K562 (cell line): Measurements from ENCODE around the gene ZNF558. TPM values are rescaled to one million over a fixed set of nuclear protein-coding genes. Genes with fewer than 3 reads are reported as not detected.
"Not testable (repeated sequence)": the region's sequence is repeated elsewhere in the genome, so short reads cannot be mapped to it uniquely, and the experiment has no call there.

Experiments used
- ATAC-seq: fragments of 200-7000 bp; cut with Tn5 transposase; 3 replicates; pipeline ENCODE4 v1.9.1; 2020; ENCODE audit warnings: moderate library complexity
- BruUV-seq: library from RNA; stranded (reverse); fragments of 400-500 nt; replicated peaks from 2 replicates; lab custom pipeline; 2021; lab: Mats Ljungman, UMichigan
- CTCF ChIA-PET: fragments of 300-600 bp; formaldehyde crosslinking; extraction: SDS; loops from one replicate; lab custom pipeline; 2021; ENCODE audit warnings: low intra/inter-chr PET ratio; lab: Yijun Ruan, JAX
- POLR2A ChIA-PET: fragments of 300-600, 350-650 bp; sonication (Branson Sonifier 250); formaldehyde crosslinking; extraction: SDS; loops from one replicate; lab custom pipeline; 2021; ENCODE audit warnings: antibody characterized with exemption, inconsistent platforms; lab: Yijun Ruan, JAX
- DNase-seq, 4 experiments: peaks; one replicate each; pipeline versions ENCODE4 v3.0.0 to v3.0.0-alpha.2; 2011 to 2018; ENCODE audit warnings: low spot score in 3 of 4, mixed read lengths in 3 of 4; ENCODE audit errors: extremely low read depth in 1 of 4
- FAIRE-seq: peaks from 2 replicates; lab custom pipeline; 2011; peaks lifted over from hg19 to GRCh38; lab: Jason Lieb, UNC
- H2AFZ ChIP-seq: 2 replicates; pipeline ENCODE4 v1.6.0; 2011; ENCODE audit warnings: low read depth, low read length, control low read depth, inconsistent platforms
- H3K27ac ChIP-seq: fragments of 200-600 bp; 3 replicates; pipeline ENCODE4 v1.8.0; 2011; ENCODE audit warnings: low read depth, mild to moderate bottlenecking, control low read depth, inconsistent platforms, low read length, moderate library complexity, mixed read lengths; ENCODE audit errors: extremely low read depth
- H3K27me3 ChIP-seq, 2 experiments: fragments of 300-600 bp in 1 of 2; 2 replicates in 1 of 2; 3 replicates in 1 of 2; pipeline versions ENCODE4 v1.6.0 to v1.8.0; 2011; ENCODE audit warnings: inconsistent platforms in 2 of 2, low read length in 2 of 2, mild to moderate bottlenecking in 1 of 2, mixed read lengths in 1 of 2, moderate library complexity in 1 of 2; ENCODE audit not compliant: control insufficient read depth in 2 of 2, insufficient read depth in 2 of 2
- H3K36me3 ChIP-seq: fragments of 300-600 bp; 3 replicates; pipeline ENCODE4 v1.8.0; 2011; ENCODE audit warnings: mild to moderate bottlenecking, low read length, inconsistent platforms; ENCODE audit not compliant: control insufficient read depth, insufficient read depth
- H3K4me1 ChIP-seq, 2 experiments: fragments of 200-600 bp in 1 of 2; replicated peaks in 1 of 2; 2 replicates in 1 of 2; 3 replicates in 1 of 2; pipeline versions ENCODE4 v1.5.1 to v1.8.0; 2011; ENCODE audit warnings: inconsistent platforms in 2 of 2, low read length in 2 of 2, mild to moderate bottlenecking in 1 of 2, mixed read lengths in 1 of 2, moderate library complexity in 1 of 2; ENCODE audit not compliant: control insufficient read depth in 2 of 2, insufficient read depth in 2 of 2
- H3K4me2 ChIP-seq: 2 replicates; pipeline ENCODE4 v1.6.1; 2011; ENCODE audit warnings: low read length, control low read depth, inconsistent platforms, mixed read lengths; ENCODE audit not compliant: insufficient read depth
- H3K4me3 ChIP-seq: fragments of 200-600 bp; sonication (generic), shearing (Covaris generic); 2 replicates; pipeline ENCODE4 v1.5.1; 2016; ENCODE audit warnings: control low read depth, inconsistent platforms
- H3K79me2 ChIP-seq: fragments of 200-600 bp; 3 replicates; pipeline ENCODE4 v1.8.0; 2011; ENCODE audit warnings: low read length, inconsistent platforms; ENCODE audit not compliant: control insufficient read depth, insufficient read depth
- H3K9ac ChIP-seq, 2 experiments: 2 replicates each; pipeline versions ENCODE4 v1.6.0 to v1.6.1; 2011; ENCODE audit warnings: low read depth in 2 of 2, low read length in 2 of 2, control low read depth in 1 of 2, inconsistent platforms in 1 of 2, mild to moderate bottlenecking in 1 of 2, mixed read lengths in 1 of 2; ENCODE audit not compliant: insufficient read depth in 1 of 2
- H3K9me1 ChIP-seq: one replicate; pipeline ENCODE4 v1.6.0; 2011; ENCODE audit warnings: inconsistent platforms, mild to moderate bottlenecking, low read length, moderate library complexity; ENCODE audit not compliant: control insufficient read depth, insufficient read depth
- H3K9me3 ChIP-seq: replicated peaks from 2 replicates; pipeline ENCODE4 v1.5.1; 2011; ENCODE audit warnings: low read depth, low read length, inconsistent platforms; ENCODE audit not compliant: control insufficient read depth, insufficient read depth
- H4K20me1 ChIP-seq: replicated peaks from 2 replicates; pipeline ENCODE4 v1.6.1; 2011; ENCODE audit warnings: low read length, inconsistent platforms, mixed read lengths; ENCODE audit not compliant: control insufficient read depth, insufficient read depth
- WGBS: fragments of 100-300 bp; shearing (Covaris generic); methylation state at CpG from one replicate; pipeline ENCODE4 v1.1.6; 2016; ENCODE audit warnings: low coverage, mixed read lengths; ENCODE audit not compliant: insufficient coverage; ENCODE audit errors: missing lambda C conversion rate; 5-methylcytosine and 5-hydroxymethylcytosine counted together
- in situ Hi-C: fragments of 300-500 bp; cut with MboI; formaldehyde crosslinking; loops from 4 replicates; pipeline ENCODE4 v1.15.0; 2018; ENCODE audit warnings: inconsistent platforms, mixed read lengths
- intact Hi-C: fragments of 100-400 bp; cut with micrococcal nuclease; formaldehyde crosslinking; loops from 2 replicates; pipeline ENCODE4 v1.14.2; 2022
- polyA plus RNA-seq, 8 experiments: library from polyadenylated mRNA; depleted of rRNA in 4 of 8; stranded (reverse) in 5 of 8; unstranded in 3 of 8; fragments of >200 nt; fragmentation: Nextera tagmentation in 2 of 8; fragmentation: Illumina TruSeq in 1 of 8; extraction: Ambion mirVana in 2 of 8; extraction: Trizol in 1 of 8; gene quantifications; 2 replicates each; pipeline versions ENCODE4 v1.2.1 to v1.2.3, GENCODE V29; 2011 to 2014; ENCODE audit warnings: inconsistent platforms in 1 of 8, missing spikeins in 1 of 8
- small RNA-seq: library from RNA; depleted of rRNA; stranded (forward); fragments of <200 nt; gene quantifications from one replicate; pipeline ENCODE3, GENCODE V24; 2014
- total RNA-seq, 7 experiments: library from RNA; depleted of rRNA in 6 of 7; stranded (reverse); fragments of >200 nt in 6 of 7; fragmentation: Illumina TruSeq in 2 of 7; extraction: Trizol in 2 of 7; gene quantifications; 2 replicates each; pipeline versions ENCODE4 v1.2.1 to v1.2.3, GENCODE V29; 2011 to 2021; ENCODE audit warnings: low replicate concordance in 1 of 7

The ZNF558 gene
- total and polyA plus RNA-seq, 9 of the 15 experiments (the other 6 are each of a cell fraction or from before 2014, with no cell fraction given) = 5.4 to 47.6 (median 21.2) TPM

DNA sequence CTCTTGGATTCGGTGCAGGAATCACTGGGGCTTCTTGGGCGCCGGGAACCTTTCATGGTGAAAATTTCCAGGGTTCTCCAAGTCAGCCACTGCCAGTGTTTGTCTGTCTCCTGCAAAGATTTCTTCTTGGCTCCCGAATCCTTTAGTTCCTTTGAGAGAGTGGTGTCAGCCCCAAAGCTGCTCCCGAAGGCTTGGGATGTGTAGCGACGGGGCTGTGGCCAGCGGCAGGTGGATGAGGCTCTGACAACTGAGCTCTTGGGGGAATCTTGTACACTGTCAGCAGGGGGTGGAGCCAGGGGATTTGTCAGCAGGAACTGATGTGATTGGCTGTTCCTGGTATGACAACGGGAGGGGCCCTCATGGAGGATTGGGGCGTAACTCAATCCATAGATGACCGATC is 64.8 kb downstream of the ZNF558 start:
- H3K9me1 ChIP-seq, H3K9ac ChIP-seq, H3K4me3 ChIP-seq, H3K27me3 ChIP-seq, H3K27ac ChIP-seq, FAIRE-seq, ATAC-seq, intact Hi-C loops, POLR2A ChIA-PET, BruUV-seq, DNase-seq, H4K20me1 ChIP-seq, H3K79me2 ChIP-seq, H3K4me1 ChIP-seq, H3K9me3 ChIP-seq, H2AFZ ChIP-seq, H3K36me3 ChIP-seq, H3K4me2 ChIP-seq, CTCF ChIA-PET: not testable (repeated sequence)
- in situ Hi-C loops = loop anchor here (25.0 kb wide), 1 partner anchor 320 kb away; the partner anchor contains the start of gene OR1M1
- WGBS = under 1% methylated on average over 5 of the region's 11 CpGs

Small RNA genes lying within 50 kb of the gene (small RNA-seq; reads per million reads assigned to genes)
- not detected for gene AC012616.1

Other genes starting within 250 kb of the ZNF558 start
- gene ADAMTS10, start 221.6 kb downstream of the ZNF558 start, total RNA-seq (2014; rRNA removed) = 0.33 and 0.41 TPM in 2 replicates
- not detected in 2 replicates for gene ADAMTS10, start 221.6 kb downstream of the ZNF558 start, total RNA-seq (2014; rRNA removed; fragmentation: Illumina TruSeq; extraction: Trizol)
- gene ADAMTS10, start 221.6 kb downstream of the ZNF558 start, total RNA-seq (2015; rRNA removed; fragmentation: Illumina TruSeq; extraction: Trizol) = 0.30 and 0.33 TPM in 2 replicates
- 0.29 and 1.2 TPM in 2 replicates for gene ADAMTS10, start 221.6 kb downstream of the ZNF558 start, total RNA-seq (2021)
- gene ADAMTS10, start 221.6 kb downstream of the ZNF558 start, polyA plus RNA-seq (2011; rRNA removed) = 0.28 and 0.57 TPM in 2 replicates
- gene ADAMTS10, start 221.6 kb downstream of the ZNF558 start, polyA plus RNA-seq (2014; fragmentation: Illumina TruSeq; extraction: Trizol) = 0.30 TPM in 1 of 2 replicates, not detected in the other
- gene ADAMTS10, start 221.6 kb downstream of the ZNF558 start, polyA plus RNA-seq (2014; fragmentation: Nextera tagmentation; extraction: Ambion mirVana) = not detected
- gene ADAMTS10, start 221.6 kb downstream of the ZNF558 start, polyA plus RNA-seq (2014; rRNA removed) = 0.84 and 1.8 TPM in 2 replicates
- gene NFILZ, start 201.7 kb downstream of the ZNF558 start, total RNA-seq (2014; rRNA removed) = not detected in 2 replicates
- gene NFILZ, start 201.7 kb downstream of the ZNF558 start, total RNA-seq (2014; rRNA removed; fragmentation: Illumina TruSeq; extraction: Trizol) = not detected in 2 replicates
- not detected in 2 replicates for gene NFILZ, start 201.7 kb downstream of the ZNF558 start, total RNA-seq (2015; rRNA removed; fragmentation: Illumina TruSeq; extraction: Trizol)
- gene NFILZ, start 201.7 kb downstream of the ZNF558 start, total RNA-seq (2021) = not detected in 2 replicates
- gene NFILZ, start 201.7 kb downstream of the ZNF558 start, polyA plus RNA-seq (2011; rRNA removed) = not detected in 2 replicates
- not detected in 2 replicates for gene NFILZ, start 201.7 kb downstream of the ZNF558 start, polyA plus RNA-seq (2014; fragmentation: Illumina TruSeq; extraction: Trizol)
- gene NFILZ, start 201.7 kb downstream of the ZNF558 start, polyA plus RNA-seq (2014; fragmentation: Nextera tagmentation; extraction: Ambion mirVana) = not detected
- not detected in 2 replicates for gene NFILZ, start 201.7 kb downstream of the ZNF558 start, polyA plus RNA-seq (2014; rRNA removed)
- gene ACTL9, start 133.5 kb downstream of the ZNF558 start, total RNA-seq (2014; rRNA removed) = not detected in 2 replicates
- gene ACTL9, start 133.5 kb downstream of the ZNF558 start, total RNA-seq (2014; rRNA removed; fragmentation: Illumina TruSeq; extraction: Trizol) = not detected in 2 replicates
- gene ACTL9, start 133.5 kb downstream of the ZNF558 start, total RNA-seq (2015; rRNA removed; fragmentation: Illumina TruSeq; extraction: Trizol) = not detected in 2 replicates
- gene ACTL9, start 133.5 kb downstream of the ZNF558 start, total RNA-seq (2021) = not detected in 2 replicates
- not detected in 2 replicates for gene ACTL9, start 133.5 kb downstream of the ZNF558 start, polyA plus RNA-seq (2011; rRNA removed)
- not detected in 2 replicates for gene ACTL9, start 133.5 kb downstream of the ZNF558 start, polyA plus RNA-seq (2014; fragmentation: Illumina TruSeq; extraction: Trizol)
- not detected for gene ACTL9, start 133.5 kb downstream of the ZNF558 start, polyA plus RNA-seq (2014; fragmentation: Nextera tagmentation; extraction: Ambion mirVana)
- gene ACTL9, start 133.5 kb downstream of the ZNF558 start, polyA plus RNA-seq (2014; rRNA removed) = not detected in 2 replicates
- gene OR2Z1, start 110.7 kb downstream of the ZNF558 start, total RNA-seq (2014; rRNA removed) = not detected in 2 replicates
- gene OR2Z1, start 110.7 kb downstream of the ZNF558 start, total RNA-seq (2014; rRNA removed; fragmentation: Illumina TruSeq; extraction: Trizol) = not detected in 2 replicates
- gene OR2Z1, start 110.7 kb downstream of the ZNF558 start, total RNA-seq (2015; rRNA removed; fragmentation: Illumina TruSeq; extraction: Trizol) = not detected in 2 replicates
- gene OR2Z1, start 110.7 kb downstream of the ZNF558 start, total RNA-seq (2021) = not detected in 2 replicates
- not detected in 2 replicates for gene OR2Z1, start 110.7 kb downstream of the ZNF558 start, polyA plus RNA-seq (2011; rRNA removed)
- gene OR2Z1, start 110.7 kb downstream of the ZNF558 start, polyA plus RNA-seq (2014; fragmentation: Illumina TruSeq; extraction: Trizol) = not detected in 2 replicates
- not detected for gene OR2Z1, start 110.7 kb downstream of the ZNF558 start, polyA plus RNA-seq (2014; fragmentation: Nextera tagmentation; extraction: Ambion mirVana)
- 0.13 and 0.30 TPM in 2 replicates for gene OR2Z1, start 110.7 kb downstream of the ZNF558 start, polyA plus RNA-seq (2014; rRNA removed)
- gene MBD3L1, start 73 bp upstream of the ZNF558 start, total RNA-seq (2014; rRNA removed) = not detected in 2 replicates
- not detected in 2 replicates for gene MBD3L1, start 73 bp upstream of the ZNF558 start, total RNA-seq (2014; rRNA removed; fragmentation: Illumina TruSeq; extraction: Trizol)
- not detected in 2 replicates for gene MBD3L1, start 73 bp upstream of the ZNF558 start, total RNA-seq (2015; rRNA removed; fragmentation: Illumina TruSeq; extraction: Trizol)
- gene MBD3L1, start 73 bp upstream of the ZNF558 start, total RNA-seq (2021) = not detected in 2 replicates
- gene MBD3L1, start 73 bp upstream of the ZNF558 start, polyA plus RNA-seq (2011; rRNA removed) = not detected in 2 replicates
- gene MBD3L1, start 73 bp upstream of the ZNF558 start, polyA plus RNA-seq (2014; fragmentation: Illumina TruSeq; extraction: Trizol) = not detected in 2 replicates
- not detected for gene MBD3L1, start 73 bp upstream of the ZNF558 start, polyA plus RNA-seq (2014; fragmentation: Nextera tagmentation; extraction: Ambion mirVana)
- not detected in 2 replicates for gene MBD3L1, start 73 bp upstream of the ZNF558 start, polyA plus RNA-seq (2014; rRNA removed)
- not detected in 2 replicates for gene MUC16, start 178.1 kb upstream of the ZNF558 start, total RNA-seq (2014; rRNA removed)
- not detected in 2 replicates for gene MUC16, start 178.1 kb upstream of the ZNF558 start, total RNA-seq (2014; rRNA removed; fragmentation: Illumina TruSeq; extraction: Trizol)
- gene MUC16, start 178.1 kb upstream of the ZNF558 start, total RNA-seq (2015; rRNA removed; fragmentation: Illumina TruSeq; extraction: Trizol) = not detected in 2 replicates
- not detected in 2 replicates for gene MUC16, start 178.1 kb upstream of the ZNF558 start, total RNA-seq (2021)
- gene MUC16, start 178.1 kb upstream of the ZNF558 start, polyA plus RNA-seq (2011; rRNA removed) = not detected in 2 replicates
- gene MUC16, start 178.1 kb upstream of the ZNF558 start, polyA plus RNA-seq (2014; fragmentation: Illumina TruSeq; extraction: Trizol) = not detected in 2 replicates
- not detected for gene MUC16, start 178.1 kb upstream of the ZNF558 start, polyA plus RNA-seq (2014; fragmentation: Nextera tagmentation; extraction: Ambion mirVana)
- gene MUC16, start 178.1 kb upstream of the ZNF558 start, polyA plus RNA-seq (2014; rRNA removed) = not detected in 2 replicates